GM19372 (cell line): ENCODE measurements around the gene RNF157.
A peak's percentile ranks its signal among the peaks of the same experiment; 100 is the strongest.
"Not testable (repeated sequence)": the region's sequence is repeated elsewhere in the genome, so short reads cannot be mapped to it uniquely, and the experiment has no call there.

Experiments used
- ATAC-seq: cut with Tn5 transposase; IDR thresholded peaks from one replicate; pipeline ENCODE4 v1.9.1; 2021; ENCODE audit warnings: mild to moderate bottlenecking, low read depth, moderate library complexity; ENCODE audit not compliant: unreplicated experiment

Gene RNF157

DNA sequence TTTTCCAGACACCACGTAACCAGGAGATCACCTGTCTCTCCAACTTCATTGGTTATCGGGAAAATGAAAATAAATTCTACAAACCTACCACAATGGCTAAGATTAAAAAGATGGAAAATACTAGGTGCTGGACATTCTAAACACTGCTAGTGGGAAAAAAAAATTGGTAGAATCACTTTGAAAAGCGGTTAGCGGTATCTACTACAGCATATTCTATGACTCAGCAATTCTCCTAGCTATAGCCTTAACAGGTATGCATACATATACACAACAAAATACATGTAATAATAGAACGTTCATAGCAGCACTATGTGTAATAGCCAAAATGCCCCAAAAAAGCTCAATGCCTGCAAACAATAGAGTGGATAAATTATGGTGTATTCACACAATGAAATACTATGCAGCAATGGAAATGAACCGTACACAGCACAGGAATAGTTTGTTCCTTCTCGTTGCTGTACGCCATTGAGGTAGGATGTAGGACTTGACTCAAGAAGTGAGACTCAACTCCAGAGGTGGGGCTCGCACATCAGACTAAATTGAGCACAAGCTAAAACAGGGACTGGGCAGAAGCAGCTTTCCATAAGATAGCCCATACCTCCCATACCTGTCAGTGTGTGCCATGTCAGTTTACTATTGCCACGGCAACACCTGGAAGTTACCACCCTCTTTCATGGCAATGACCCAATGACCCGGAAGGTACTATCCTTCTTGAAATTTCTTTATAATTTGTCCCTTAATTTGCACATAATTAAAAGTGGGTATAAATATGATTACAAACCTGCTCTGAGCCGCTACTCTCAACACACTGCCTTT, 44.8 kb downstream of the RNF157 start:
- ATAC-seq: no peak

DNA sequence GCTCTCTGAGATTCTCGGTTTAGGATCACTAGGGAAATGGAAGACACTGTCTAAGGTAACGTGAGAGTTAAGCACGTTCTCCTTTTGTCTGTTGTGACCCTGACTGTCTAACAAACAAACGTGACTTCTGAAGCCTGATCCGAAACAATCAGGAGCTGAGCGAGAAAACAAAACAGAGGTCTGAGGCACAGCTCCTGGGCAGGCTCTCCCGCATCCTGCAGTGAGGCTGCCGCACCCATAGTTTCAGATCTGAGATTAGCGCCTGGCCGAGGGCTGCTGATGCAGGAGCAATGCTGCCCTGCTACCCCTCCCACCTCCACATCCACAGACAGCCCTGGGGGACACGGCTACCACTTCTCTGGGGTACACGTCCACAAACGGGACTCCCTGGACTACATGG, 46.7 kb downstream of the RNF157 start:
- no peak for ATAC-seq

DNA sequence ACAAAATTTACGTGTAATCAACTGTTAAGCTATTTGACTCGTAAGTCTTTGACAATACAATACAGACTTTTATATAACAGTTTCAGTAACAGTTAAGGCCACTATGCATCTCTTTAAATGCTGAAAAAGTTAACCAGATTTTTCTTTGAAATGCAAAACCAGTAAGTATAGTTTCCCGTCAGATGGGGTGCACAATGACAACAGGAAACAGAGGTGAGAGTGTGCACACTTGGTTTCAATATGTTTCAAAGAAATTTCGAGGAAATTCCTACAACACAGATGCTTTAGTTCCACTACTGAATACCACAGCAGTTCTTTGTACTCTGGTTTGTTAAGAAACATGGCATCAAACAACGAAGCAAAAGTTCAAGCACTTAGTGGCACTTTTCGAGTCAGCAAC, 48.4 kb downstream of the RNF157 start:
- ATAC-seq: no peak

GRCh38 chr17:76189741-76190140, 50.6 kb downstream of the RNF157 start:
- ATAC-seq: no peak

DNA sequence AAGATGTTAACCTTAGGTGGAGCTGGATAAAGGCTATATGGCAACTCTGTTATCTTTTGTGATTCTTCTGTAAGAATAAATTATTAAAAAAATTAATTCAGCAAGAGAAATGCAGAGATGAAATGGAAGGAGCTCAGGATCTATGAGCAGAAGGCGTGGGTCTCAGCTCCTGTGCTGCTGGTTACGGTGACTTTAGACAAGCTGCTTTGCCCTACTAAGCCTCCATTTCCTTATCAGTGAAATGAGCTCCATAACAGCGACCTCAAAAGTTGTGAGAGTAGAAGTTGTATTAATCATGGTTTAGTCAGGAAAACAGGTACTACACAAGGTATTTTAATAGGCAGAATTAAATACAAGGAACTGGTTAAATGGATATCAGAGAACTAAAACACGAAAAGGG, 51.0 kb downstream of the RNF157 start:
- no peak for ATAC-seq

DNA sequence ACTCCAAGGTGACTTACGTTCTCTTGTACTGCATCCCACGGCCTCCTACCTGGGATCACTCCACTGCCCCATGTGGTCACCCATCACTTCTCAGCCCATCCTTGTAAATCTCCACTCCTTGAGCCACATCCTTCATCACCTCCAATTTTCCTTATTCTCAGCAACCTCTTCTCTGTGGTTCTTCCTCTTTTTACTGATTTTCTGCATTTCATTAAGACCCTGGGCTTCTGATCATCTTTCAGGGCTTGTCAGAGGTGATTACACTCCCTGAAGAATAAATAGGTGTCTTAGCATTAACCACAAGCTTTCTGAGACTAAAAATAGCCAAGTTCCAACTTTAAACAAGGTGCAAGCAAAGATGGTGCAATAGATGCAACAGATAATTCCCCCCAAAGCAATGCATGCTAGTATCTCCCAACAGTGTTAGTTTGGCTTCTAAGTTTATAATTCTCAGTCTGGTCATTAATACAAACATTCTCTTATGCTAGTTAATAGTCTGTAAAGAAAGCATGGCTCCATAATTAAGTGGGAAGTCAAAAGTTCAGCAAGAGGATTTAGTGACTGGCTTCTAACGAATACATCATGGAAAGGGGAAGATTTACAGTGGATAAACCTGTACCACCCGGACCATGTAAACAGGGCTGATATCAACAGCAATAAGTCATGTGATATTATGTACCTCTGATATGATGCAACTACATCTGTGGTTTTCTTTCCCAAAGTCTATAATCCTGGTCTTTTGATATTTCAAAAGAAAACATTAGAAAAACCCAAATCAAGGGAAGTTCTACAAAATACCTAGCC, 51.9 kb downstream of the RNF157 start:
- ATAC-seq: no peak

GRCh38 chr17:76186774-76187173, 53.5 kb downstream of the RNF157 start:
- ATAC-seq: not testable (repeated sequence)

DNA sequence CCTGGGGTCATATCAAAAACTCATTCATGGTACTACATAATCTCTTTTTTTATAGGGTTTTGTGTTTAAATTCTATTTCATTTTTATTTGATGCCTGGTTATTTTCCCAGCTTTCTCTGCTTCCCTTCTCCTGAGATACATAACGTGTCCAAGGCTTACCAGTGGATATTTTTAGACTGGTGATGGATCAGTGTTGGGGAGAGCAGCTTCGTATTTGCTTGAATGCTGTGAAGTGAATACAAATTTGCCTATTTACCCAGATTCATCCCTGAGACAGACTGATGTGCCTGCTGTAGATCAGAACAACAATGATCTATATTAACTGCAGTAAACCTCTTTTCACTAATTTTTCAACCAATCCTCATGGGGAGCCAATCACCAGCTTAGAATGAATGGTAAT, 56.0 kb downstream of the RNF157 start:
- no peak for ATAC-seq

- peak; percentile 65 for ATAC-seq
Measured at GRCh38 chr17:76182016-76182764, 58.1 kb downstream of the RNF157 start.

DNA sequence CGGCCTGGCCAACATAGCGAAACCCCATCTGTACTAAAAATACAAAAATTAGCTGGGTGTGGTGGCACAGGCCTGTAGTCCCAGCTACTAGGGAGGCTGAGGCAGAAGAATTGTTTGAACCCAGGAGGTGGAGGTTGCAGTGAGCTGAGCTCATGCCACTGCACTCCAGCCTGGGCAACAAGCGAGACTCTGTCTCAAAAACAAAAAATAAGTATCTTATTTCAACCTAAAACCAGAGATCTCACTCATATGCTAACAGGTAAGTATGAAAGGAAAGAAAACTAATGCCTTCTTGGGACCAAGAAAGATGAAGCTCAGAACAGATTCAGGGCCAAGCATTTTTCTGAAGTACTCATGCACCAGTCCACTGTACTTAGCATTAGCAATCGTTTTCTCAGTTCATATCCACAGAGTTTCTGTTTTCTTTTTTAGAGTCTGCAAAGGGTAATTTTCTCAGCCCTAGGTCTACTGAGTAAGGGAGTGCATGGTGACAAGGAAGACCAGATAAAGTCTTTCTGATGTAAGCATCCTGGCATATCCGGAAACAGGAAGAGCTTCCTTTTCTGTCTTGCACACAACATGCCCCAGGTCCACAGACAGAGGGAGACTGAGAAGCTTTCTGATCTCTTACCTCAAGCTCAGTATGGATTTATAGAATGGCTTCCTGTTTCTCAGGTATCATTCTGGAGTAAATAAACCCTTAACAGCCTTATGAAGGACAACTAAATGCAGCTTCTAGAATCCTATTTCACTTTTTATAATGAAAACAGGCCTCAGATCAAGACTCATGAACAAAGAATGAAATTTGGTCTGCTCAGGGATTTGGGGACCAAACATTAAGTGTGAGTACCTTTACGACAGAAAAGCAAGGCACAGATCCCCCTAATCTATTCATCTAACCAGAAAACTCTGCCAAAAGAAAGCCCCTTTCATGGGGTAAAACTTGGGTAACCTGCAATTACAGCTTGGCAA, 60.5 kb downstream of the RNF157 start:
- no peak for ATAC-seq

DNA sequence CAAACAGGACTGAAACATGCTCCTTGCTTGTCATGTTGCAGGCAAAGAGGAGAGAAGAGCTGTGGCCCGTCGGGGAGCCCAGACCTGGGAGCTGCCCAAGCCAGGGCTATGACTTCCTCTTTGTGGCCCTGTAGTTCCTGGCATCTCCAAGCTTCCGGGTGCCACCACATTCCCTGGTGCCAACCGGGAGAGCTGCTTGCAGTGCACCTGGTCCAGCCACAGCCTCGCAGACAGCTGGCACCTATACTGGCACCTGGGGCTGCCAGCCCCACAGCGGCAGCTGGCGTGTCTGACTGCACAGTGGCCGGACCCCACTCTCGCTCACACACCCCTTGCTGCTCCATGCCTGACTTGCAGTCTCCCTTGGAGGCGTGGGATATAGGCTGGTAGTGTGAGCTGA, 62.2 kb downstream of the RNF157 start:
- ATAC-seq: no peak

- ATAC-seq: no peak
Measured at GRCh38 chr17:76176701-76177574, 63.4 kb downstream of the RNF157 start.

GRCh38 chr17:76174037-76174436, 66.3 kb downstream of the RNF157 start:
- no peak for ATAC-seq

GRCh38 chr17:76173474-76173873, 66.8 kb downstream of the RNF157 start:
- ATAC-seq: no peak

DNA sequence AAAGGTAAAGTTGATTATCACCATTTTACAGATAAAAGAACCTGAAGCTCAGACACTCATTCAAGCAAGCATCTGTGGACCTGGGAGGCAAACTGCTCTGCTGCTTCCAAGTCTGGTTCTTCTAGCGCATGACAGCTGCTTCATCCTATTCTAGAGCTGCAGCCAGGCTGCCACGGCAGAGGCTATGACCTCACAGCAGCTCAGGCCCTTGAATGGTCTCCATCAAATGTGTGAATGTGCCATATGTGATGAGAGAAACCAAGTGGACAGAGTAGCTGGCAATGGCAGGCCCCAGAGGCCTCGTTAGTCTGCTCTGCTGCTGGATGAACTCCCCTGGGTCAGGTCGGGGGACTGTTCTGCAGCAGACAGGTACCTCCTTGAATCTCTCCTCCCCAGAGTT, 68.6 kb downstream of the RNF157 start:
- no peak for ATAC-seq

DNA sequence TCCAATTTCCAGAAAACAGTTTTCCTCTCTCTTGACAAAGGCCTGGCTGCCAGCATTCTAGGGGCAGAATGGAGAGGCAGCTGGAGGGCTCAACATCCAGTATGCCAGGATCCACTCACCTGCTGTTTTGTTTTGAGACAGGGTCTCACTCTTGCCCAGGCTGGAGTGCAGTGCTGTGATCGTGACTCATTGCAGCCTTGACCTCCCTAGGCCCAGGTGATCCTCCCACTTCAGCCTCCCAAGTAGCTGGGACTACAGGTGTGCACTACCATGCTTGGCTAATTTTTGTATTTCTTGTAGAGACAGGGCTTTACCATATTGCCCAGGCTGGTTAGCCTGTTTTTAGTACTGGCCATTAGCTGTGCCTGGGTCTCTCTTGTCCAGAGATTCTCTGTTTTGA, 70.2 kb downstream of the RNF157 start:
- ATAC-seq: no peak

DNA sequence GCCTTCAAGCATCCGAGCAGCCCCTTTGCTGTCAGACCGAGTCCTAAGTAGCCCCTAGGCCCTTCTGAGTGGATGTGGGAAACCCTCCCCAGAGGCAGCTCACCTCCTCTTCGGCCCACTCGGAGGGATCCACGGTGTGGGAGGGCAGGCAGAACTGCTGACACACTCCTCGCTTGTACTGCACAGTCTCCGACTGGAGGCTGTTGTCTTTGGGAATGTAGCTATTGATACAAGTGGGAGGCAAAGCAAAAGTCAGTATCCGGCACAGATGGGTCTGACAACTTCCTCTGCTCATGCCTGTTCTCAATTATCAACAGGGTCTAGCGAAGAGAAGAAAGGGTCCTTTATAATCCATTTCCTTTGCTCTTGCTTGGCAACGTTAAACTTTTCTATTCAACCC, 73.4 kb downstream of the RNF157 start:
- ATAC-seq: no peak

GRCh38 chr17:76166168-76166567, 74.1 kb downstream of the RNF157 start:
- ATAC-seq: no peak

GRCh38 chr17:76164331-76164730, 76.0 kb downstream of the RNF157 start:
- no peak for ATAC-seq
